Mammary microvascular endothelial cell (primary cell): ENCODE measurements around the gene RGS18. TPM values are rescaled to one million over a fixed set of nuclear protein-coding genes. Genes with fewer than 3 reads are reported as not detected.

Experiments
- total RNA-seq: library from RNA; depleted of rRNA; stranded (reverse); fragments of >200 nt; gene quantifications from 2 replicates; pipeline ENCODE4 v1.2.3, GENCODE V29; 2015

The RGS18 gene, protein sequence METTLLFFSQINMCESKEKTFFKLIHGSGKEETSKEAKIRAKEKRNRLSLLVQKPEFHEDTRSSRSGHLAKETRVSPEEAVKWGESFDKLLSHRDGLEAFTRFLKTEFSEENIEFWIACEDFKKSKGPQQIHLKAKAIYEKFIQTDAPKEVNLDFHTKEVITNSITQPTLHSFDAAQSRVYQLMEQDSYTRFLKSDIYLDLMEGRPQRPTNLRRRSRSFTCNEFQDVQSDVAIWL
- total RNA-seq, result not detected in 2 replicates

DNA sequence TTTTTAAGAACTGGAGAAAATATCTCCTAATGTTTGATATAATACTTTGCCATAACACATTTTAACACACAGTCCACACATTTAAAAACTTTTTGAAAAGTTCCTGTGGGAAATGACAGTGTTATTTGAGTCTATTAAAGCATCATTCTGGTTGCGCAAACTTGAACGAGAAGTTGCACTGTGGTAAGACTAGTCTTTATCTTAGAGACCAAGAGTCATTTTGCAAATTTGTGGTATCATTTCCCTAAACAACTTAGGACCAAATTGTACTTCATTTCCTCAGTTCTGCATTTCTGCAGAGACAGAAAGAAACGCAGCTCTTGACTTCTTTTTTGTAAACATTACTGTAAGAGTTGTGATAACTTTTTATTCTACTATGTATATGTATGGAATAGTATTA lies at the start of gene RGS18:
Gene RGS18, plus strand, starts transcription at position 282 of the 400 bp plus-strand sequence. CDS start 176 bp downstream, outside the sequence.

Other genes starting within 250 kb of the RGS18 start
- gene RGS21, start 158.5 kb downstream of the RGS18 start, total RNA-seq, result not detected in 2 replicates